Measurements from ENCODE around the gene UBR1.
"Not testable (repeated sequence)": the region's sequence is repeated elsewhere in the genome, so short reads cannot be mapped to it uniquely, and the experiment has no call there.

The UBR1 gene

DNA sequence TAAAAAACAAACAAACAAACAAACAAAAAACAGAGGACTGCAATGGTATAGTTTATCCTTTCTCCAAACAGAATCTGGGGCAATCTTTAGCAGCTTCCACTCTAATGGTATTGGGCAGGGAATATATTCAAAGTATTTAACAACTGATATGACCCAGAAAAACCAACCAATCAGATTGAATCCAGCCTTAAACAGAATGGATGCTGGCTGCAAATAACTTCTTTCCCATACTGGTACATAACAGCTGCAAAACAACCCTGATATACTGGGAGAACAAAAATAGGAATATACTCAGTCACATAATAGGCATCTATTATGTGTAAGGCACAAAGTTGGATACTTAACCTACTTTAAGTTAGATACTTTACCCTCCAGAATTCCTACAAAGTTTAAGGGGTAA lies 49.1 kb downstream of the UBR1 start:
- no peak for DNase-seq (ENCODE audit: low read depth, low spot score)

DNA sequence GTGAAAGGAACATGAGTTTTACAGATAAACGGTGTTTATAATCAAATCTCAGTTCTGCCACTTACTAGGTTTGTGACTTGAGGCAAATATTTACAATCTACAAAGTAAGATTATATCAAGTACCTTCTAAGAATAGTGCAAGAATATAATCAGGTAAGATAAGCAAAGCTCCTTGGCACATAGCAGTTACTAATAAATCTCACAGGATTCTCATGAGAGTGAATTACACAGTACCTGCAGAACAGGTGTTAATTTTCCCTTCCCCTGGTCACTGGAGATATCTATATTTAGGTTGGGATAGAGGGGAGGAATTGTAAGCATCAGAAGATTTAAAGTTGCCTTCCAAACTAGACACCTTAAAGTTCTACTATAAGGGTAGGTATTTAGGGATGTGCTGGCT lies 53.0 kb downstream of the UBR1 start:
- no peak for DNase-seq (ENCODE audit: low read depth, low spot score)

DNA sequence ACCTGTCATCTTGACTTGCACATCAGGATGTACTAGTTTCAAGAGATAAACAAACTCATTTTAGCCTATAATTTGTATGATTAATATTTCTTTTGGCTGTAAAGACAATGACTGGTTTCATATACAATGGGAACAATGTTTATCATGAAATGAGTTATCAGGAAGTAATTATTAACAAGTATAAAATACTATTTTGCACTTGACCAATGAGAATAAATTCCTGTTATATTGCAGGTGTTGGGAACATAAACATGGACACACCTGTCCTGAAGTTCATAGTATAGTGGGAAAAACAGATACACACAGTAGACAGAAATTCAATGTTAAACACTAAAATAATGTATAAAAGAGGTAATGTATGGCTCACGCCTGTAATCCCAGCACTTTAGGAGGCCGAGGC lies 56.9 kb downstream of the UBR1 start:
- DNase-seq (ENCODE audit: low read depth, low spot score): no peak

DNA sequence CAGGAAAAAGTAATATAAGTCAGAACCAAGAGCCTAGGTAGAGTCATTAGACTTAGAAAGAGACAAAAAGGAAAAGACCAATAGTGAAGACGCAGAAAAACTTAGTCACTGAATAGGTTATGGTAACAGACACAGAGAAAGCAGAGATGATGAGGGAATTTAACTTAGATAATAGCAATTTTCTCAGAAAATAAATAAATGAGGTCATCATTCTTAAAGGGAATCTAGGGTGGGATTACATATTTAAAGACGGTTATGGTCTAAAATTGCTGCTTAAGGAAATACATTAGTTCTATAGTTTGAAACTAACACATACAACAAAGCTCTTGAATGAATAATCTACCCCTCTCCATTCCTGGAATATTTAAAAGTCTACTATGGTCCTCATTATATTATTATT lies 59.4 kb downstream of the UBR1 start:
- DNase-seq (ENCODE audit: low read depth, low spot score): no peak

DNA sequence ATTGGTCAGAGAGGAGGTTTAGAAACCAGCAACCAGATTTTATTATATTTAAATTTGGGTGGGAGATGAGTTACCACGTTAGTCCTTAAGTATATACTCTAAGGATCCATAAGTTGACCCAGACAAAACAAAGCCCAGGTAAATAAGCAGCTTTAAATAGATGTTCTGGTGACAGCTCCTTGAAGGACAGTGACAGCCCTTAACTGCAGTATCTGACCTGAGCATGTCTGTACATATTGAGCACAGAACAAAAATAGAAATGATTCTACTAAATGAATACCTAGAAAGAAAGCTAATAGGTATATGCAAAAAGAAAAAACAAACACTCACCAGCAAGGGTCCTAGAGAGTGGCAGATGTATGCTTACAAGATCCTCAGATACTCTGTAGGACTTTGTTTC lies 63.0 kb downstream of the UBR1 start:
- no peak for DNase-seq (ENCODE audit: low read depth, low spot score)

DNA sequence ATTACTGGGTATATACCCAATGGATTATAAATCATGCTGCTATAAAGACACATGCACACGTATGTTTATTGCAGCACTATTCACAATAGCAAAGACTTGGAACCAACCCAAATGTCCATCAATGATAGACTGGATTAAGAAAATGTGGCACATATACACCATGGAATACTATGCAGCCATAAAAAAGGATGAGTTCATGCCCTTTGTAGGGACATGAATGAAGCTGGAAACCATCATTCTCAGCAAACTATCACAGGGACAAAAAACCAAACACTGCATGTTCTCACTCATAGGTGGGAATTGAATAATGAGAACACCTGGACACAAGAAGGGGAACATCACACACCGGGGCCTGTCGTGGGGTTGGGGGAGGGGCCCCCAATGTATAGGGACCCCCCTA lies 64.8 kb downstream of the UBR1 start:
- DNase-seq (ENCODE audit: low read depth, low spot score): not testable (repeated sequence)

DNA sequence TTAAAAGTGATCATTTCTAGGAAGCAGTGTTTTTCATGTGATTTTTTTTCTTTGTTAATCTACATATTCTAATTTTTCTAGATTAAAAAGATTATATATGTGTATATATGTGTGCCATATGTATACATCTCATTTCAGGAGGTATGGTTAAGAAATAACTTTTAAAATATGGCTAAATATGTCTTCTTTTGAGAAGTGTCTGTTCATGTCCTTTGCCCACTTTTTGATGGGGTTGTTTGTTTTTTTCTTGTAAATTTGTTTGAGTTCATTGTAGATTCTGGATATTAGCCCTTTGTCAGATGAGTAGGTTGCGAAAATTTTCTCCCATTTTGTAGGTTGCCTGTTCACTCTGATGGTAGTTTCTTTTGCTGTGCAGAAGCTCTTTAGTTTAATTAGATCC lies 70.6 kb downstream of the UBR1 start:
- not testable (repeated sequence) for DNase-seq (ENCODE audit: low read depth, low spot score)

DNA sequence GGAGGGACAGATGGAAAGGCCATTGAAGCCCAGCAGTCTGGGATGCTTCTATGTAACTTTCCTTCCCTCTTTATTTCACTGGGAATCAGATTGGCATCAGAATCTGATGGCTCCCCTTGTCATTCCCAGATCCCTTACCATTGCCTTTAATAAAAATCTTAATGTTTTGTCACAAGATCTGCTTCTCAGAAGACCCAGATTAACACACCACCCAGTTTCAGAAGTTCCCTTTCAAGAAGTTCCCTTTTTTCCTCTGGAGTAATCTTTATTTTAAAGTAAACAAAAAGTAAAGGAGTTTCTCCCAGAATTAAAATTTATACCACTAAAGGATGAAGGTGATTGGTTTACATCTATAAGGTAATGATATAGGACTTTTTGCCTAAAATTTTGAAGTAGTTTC lies 76.4 kb downstream of the UBR1 start:
- DNase-seq (ENCODE audit: low read depth, low spot score): no peak

DNA sequence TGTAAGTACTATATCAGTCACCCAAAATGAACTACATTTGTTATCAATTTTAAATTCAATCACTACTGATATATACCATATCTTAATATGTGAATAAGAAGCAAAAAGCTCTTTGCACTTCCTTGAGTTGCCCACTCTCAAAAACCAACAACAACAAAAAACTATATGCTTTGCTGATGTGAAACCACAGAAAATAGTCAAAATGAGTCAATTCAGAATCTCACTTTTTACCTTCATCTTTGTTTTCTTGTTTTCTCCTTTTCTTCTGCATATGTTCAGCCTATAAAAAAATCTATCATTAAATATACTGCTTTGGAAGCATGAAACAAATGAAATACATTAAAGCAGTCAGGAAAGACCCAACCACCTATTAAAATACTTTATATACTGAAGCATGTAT lies 80.7 kb downstream of the UBR1 start:
- DNase-seq (ENCODE audit: low read depth, low spot score): no peak

DNA sequence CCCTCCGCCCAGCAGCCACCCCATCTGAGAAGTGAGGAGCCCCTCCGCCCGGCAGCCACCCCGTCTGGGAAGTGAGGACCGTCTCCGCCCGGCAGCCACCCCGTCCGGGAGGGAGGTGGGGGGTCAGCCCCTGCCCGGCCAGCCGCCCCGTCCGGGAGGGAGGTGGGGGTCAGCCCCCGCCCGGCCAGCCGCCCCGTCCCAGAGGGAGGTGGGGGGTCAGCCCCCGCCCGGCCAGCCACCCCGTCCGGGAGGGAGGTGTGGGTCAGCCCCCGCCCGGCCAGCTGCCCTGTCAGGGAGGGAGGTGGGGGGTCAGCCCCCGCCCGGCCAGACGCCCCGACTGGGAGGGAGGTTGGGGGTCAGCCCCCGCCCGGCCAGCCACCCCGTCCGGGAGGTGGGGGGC lies 91.2 kb downstream of the UBR1 start:
- not testable (repeated sequence) for DNase-seq (ENCODE audit: low read depth, low spot score)

DNA sequence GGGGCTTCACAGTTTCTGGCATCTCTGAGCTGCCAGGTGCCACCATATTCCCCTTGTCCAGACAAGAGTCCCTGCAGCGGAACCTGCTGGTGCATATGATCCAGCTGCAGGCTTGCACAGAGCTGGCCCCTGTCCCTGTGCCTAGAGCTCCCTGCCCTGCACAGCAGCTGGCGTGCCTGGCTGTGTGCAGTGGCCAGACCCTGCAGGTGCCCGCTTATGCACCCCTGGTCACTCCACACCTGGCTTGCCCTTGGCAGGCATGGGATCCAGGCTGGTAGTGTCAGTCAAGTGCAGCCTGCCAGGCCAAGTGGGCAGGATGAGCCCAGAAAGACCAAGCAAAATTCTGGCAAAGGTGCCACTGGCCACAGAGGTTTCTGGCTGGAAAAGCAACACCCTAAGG lies 96.6 kb downstream of the UBR1 start:
- DNase-seq (ENCODE audit: low read depth, low spot score): no peak

DNA sequence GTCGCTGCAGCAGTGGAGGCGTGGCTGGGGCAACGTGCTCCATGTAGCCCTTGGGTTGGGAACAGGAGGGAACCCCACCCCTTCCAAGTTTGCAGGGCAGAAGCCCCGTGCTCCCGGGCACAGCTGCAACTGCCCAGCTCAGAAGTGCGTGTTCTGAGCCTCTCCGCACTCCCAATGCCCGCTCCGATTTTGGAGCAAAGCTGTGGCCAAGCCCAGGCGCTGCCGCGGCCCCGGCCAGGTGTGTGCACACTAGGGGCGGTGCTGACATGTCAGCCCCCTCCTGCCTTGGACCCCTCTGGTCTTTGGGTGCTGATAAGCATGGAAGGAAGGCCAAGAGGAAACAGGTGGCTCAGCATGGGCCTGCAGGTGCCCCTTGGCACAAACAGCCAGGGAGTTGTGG lies 97.7 kb downstream of the UBR1 start:
- DNase-seq (ENCODE audit: low read depth, low spot score): no peak

DNA sequence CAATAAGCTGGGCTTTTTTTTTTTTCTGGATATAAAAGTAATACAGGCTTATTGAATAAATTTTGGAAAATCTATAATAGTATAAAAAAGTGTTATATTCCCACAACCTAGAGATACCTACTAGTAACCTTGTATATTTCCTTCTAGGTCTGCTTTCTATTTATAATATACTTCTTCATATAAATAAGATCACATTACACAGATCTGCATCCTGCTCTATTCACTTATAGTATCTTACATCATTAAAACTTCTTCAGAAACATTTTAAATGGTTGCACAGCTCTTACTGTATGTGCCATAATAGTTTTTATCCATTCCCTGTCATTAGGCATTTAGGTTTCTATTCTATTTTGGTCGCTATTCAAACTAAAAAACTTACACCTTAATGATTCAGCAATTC lies 98.3 kb downstream of the UBR1 start:
- no peak for DNase-seq (ENCODE audit: low read depth, low spot score)

DNA sequence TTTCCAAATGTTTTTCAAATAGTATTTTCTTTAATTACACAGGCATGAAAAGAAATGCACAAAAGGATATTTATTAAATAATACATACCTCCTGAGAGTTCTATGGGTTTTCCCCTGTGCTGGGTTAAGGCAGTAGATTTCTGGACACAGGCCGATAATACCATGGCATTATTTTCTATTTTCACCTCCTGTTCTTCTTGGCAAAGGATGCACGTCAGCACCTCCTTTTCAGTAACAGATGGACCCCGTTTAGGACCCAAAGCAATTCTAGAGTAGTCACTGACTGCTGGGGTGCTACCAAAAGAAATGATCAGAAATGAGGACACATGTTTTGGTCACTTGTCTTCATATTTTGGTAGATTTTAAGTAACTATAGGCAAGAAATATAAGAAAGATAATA lies 98.8 kb downstream of the UBR1 start:
- DNase-seq (ENCODE audit: low read depth, low spot score): no peak

DNA sequence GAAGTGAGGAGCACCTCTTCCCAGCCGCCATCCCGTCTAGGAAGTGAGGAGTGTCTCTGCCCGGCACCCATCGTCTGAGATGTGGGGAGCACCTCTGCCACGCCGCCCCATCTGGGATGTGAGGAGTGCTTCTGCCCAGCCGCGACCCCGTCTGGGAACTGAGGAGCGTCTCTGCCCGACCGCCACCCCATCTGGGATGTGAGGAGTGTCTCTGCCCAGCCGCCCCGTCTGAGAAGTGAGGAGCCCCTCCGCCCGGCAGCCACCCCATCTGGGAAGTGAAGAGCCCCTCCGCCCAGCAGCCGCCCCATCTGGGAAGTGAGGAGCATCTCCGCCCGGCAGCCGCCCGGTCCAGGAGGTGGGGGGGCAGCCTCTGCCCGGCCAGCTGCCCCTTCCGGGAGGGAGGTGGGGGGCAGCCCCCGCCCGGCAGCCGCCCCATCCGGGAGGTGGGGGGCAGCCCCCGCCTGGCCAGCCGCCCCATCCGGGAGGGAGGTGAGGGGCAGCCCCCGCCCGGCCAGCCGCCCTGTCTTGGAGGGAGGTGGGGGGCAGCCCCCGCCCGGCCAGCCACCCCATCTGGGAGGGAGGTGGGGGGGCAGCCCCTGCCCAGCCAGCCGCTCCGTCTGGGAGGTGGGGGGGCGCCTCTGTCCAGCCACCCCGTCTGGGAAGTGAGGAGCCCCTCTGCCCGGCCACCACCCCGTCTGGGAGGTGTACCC lies 100.8 kb downstream of the UBR1 start:
- DNase-seq (ENCODE audit: low read depth, low spot score): not testable (repeated sequence)

DNA sequence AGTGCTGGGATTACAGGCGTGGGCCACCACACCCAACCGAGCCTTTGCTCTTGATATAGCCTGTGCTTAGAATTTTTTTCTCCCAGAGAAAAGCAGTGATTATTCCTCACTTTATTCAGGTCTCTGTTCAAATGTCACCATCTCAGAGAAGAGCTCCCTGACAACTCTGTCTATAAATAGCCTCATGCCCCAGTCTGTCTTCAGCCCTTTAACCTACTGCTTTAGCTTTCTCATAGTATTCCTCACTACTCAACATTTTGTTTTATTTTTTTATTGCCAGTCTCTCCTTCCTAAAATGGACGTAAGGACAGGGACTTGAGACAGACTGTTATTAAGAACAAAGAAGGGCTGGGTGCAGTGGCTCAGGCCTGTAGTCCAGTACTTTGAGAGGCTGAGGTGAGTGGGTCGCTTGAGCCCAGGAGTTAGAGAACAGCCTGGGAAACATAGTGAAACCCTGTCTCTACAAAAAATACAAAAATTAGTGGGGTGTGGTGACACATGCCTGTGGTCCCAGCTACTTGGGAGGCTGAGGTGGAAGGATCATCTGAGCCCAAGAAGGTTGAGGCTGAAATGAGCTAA lies 106.5 kb downstream of the UBR1 start:
- DNase-seq (ENCODE audit: low read depth, low spot score): no peak

DNA sequence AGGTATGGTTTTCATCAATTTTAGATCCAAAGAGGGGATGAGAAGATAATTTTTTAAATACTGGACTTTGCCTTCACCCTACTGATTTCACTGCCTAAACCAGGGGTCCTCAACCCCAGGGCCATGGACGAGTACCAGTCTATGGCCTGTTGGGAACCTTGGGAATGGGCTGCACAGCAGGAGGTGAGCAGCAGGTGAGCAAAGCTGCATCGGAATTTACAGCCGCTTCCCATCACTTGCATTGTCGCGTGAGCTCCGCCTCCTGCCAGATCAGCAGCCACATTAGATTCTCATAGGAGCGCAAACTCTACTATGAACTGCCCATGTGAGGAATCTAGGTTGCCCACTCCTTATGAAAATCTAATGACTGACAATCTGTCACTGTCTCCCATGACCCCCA lies 109.0 kb downstream of the UBR1 start:
- no peak for DNase-seq (ENCODE audit: low read depth, low spot score)

DNA sequence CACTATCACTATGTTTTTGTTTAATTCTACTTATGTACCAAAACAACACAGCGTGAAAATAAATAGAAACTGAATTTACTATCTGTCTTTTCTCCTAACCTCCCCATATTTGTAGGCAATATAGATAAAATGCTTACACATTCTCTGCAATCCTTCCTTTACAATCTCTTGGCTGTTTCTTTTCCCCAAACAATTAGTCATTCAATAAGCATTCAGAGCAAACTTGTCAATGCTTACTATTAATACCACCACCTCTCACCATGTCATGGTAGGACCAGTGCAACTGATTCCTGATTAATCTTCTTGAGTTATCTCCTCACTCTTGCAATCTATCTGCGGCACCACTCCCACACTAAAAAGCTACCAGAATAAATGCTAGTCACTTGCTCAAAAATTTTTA lies 111.3 kb downstream of the UBR1 start:
- no peak for DNase-seq (ENCODE audit: low read depth, low spot score)

DNA sequence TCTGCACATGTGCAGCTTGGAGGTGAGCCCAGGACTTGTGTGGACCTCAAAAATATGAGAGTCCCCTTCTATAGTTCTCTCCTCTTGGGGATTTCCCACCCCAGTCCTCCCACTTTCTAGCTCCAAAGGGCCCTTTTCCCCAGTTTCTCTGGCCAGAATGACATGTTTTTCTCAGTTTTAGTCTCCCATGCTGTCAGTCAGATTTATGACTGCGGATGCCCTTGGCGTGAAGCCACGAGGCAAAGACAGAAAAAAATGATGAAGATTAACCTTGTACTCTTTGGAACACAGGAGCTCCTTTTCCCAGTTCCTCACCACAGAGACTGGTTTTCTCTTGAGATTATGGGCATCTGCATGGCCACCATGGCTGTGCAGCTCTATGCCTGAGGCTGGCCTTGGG lies 113.2 kb downstream of the UBR1 start:
- DNase-seq (ENCODE audit: low read depth, low spot score): no peak

DNA sequence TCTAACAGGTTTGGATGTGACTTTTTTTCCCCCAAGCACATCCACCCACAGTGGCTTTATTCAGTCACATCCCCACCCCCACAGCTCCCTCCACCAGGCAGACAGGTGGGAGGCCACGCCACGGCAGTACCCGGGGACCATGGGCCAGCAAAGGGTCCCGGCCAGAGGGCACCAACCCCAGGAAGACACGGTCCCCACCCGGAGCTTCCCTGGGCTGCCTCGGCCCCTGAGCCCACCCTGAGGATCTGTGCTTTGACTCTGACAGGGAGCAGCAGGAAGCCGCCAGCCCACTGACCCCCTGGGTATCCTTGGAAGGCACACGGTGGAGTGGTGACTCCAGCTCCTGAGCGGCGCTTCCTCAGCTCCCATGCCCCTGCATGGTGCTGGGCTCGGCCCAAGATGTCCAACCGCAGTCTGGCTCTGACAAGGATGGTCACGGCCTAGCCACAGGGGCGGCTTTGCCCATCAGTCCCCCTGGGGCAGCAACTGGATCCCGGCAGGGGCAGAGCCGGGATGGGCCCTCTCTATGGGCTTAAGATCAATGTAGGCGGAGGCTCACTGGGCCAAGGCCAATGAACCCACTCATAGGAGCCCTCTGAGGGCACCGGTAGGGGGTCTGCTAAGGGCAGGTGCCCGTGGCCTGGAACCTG lies 119.0 kb downstream of the UBR1 start:
- DNase-seq (ENCODE audit: low read depth, low spot score): no peak

DNA sequence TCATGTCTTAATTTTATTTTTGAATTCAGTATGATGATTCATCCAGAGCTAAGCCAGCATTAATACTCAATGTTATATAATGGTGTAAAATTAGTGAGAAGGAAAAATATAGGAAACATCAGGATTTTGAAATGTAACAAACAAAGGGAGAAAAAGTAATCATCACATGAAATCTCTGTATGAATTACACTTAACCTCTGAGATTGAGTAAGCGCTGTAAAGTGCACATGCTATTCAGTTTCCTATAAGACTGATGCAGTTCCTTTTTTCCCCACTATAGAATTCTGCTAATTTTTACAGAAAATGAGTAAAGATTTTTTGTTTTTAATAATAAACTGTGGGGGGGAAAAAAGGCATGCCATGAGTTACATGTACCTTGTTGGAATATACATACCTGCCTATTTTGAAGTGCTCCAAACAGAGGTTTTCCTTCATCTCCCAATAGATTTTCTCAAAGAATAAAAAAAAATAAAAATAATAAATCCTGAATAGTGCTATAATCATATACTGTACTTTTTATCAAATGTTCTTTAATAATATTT lies 121.3 kb downstream of the UBR1 start:
- DNase-seq (ENCODE audit: low read depth, low spot score): no peak

DNA sequence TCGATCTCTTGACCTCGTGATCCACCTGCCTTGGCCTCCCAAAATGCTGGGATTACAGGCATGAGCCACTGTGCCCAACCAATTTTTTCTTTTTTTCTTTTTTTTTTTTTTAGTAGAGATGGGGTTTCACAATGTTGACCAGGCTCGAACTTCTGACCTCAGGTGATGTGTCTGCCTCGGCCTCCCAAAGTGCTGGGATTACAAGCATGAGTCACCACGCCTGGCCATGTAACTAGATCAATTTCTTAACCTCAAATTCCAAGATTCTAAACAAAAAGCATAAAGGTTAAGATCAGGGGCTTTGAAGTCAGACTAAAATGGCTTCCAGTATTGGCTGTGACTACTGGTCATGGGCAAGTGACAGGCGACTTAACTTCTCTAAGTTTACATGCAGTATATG lies 126.7 kb downstream of the UBR1 start:
- DNase-seq (ENCODE audit: low read depth, low spot score): not testable (repeated sequence)
